ENCODE measurements around the gene KANSL2.
"Not testable (repeated sequence)": the region's sequence is repeated elsewhere in the genome, so short reads cannot be mapped to it uniquely, and the experiment has no call there.

The KANSL2 gene

GRCh38 chr12:48682927-48683326 is 889 bp upstream of the KANSL2 start:
- DNase-seq = no peak

- not testable (repeated sequence) for DNase-seq
Observed at GRCh38 chr12:48682533-48682905, 481 bp upstream of the KANSL2 start.

DNA sequence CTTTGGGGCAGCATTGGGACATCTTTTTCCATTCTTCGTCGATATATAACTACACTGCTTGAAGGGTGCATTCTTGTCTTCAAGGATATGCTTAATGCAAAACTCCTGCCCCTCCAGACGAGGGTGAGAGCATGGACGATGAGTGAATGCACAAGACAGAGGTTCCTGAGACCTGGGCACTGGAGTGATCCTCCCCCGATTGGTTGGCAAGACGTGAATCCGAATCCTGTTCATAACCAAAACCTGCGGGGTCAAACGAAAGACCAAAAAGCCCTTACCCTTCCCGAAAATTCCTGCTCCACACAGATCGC is 684 bp downstream of the KANSL2 start:
- no peak for DNase-seq

DNA sequence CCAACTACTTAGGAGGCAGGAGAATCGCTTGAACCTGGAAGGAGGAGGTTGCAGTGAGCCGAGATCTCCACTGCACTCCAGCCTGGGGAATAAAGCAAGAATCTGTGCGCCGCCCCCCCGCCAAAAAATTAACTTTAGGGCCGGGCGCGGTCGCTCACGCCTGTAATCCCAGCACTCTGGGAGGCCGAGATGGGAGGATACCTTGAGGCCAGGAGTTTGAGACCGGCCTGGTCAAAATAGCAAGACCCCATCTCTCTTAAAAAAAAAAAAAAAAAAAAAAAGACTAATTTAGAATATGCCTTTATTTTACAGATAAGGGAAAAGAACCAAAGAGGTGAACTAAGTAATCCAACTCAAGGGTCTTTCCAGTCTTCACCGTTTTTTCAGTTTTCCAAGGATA is 1.2 kb downstream of the KANSL2 start:
- DNase-seq = no peak

GRCh38 chr12:48678551-48679185 is 3.4 kb downstream of the KANSL2 start:
- DNase-seq = no peak

- DNase-seq = no peak
Observed at GRCh38 chr12:48671231-48671856, 10.7 kb downstream of the KANSL2 start.

DNA sequence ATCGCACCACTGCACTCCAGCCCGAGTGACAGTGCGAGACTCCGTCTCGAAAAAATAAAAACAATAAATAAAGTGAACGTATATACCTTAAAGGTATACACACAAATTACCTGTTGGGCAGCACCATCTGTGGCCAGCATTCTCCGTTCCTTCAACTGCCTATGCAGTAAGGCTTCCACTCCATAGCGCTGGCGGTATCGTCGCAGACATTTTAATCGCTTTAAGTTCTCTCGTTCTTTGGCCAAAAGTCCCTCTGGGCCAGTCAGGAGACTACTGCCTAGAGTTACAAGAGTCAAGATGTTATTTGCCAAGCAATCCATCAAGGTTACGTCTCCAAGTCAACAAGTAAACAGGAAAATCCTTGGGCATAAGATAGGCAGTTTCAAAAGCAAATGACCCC is 13.0 kb downstream of the KANSL2 start:
- no peak for DNase-seq

DNA sequence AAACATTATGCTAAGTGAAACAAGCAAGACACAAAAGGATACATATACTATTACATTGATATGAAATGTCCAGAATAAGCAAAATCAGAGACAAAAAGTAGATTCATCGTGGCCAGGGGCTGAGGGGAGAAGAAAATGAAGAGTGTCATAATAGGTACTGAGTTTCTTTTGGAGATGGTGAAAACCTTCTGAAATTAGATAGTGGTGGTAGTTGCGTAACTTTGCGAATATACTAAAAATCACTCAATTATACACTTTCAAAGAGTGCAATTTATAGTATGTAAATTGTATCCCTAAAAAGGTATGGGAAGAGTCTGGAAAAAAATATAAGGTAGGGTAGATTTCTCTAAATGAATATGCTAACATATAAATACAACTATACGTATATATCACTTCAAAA is 22.2 kb downstream of the KANSL2 start:
- no peak for DNase-seq

GRCh38 chr12:48651681-48652080 is 30.4 kb downstream of the KANSL2 start:
- DNase-seq = no peak

- DNase-seq = not testable (repeated sequence)
Observed at GRCh38 chr12:48645354-48645753, 36.7 kb downstream of the KANSL2 start.

DNA sequence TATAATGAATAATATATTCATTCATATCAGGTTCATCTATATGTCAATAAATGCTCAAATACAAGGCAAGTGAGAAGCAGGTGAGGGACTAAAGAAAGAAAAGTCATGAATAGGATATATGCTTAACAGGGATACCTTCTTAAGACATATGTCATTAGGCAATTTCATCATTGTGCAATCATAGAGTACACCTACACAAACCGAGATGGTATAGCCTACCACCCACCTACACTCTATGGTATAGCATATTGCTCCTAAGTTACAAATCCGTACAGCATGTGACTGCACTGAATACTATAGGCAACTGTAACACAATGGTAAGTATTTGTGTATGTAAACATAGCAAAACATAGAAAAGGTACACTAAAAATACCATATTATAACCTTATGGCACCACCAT is 39.0 kb downstream of the KANSL2 start:
- DNase-seq = no peak

- not testable (repeated sequence) for DNase-seq
Observed at GRCh38 chr12:48641752-48642555, 40.1 kb downstream of the KANSL2 start.

- DNase-seq = no peak
Observed at GRCh38 chr12:48640854-48641253, 41.2 kb downstream of the KANSL2 start.

- DNase-seq = no peak
Observed at GRCh38 chr12:48640428-48640827, 41.6 kb downstream of the KANSL2 start.

DNA sequence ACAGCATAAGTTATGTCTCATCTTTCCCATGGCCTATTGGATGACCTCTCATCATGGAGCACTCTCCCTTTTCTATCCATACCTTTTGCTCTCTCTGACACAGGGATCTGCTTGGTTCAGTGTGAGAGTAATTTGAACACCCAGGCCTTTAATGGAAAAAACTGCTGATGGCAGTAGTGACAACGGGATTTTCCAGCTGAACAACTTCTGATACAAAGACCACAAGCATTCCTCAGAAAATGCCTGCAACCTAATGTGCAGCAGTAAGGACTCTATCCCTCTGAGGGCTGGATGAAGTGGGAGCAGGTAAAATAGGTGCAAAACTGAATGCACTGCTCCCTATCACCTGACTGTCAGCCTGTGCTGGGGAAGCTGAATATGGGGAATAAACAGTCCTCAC is 51.0 kb downstream of the KANSL2 start:
- DNase-seq = no peak

DNA sequence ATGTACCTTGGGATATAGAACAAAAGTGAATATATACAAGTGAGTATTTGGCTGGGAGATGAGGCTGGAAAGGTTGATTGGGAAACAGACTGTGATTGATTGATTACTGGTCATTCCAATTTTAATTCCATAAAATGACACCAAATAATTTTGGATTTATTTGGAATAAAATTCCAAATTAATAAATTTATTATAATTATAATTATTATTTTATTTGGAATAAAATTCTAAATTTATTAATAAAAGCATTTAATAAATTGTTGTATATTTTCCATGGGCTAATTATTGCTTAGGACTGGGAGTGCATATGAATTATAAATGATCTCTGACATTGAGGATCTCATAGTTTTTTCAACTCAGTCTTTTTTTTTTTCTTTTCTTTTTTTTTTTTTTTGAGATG is 51.7 kb downstream of the KANSL2 start:
- DNase-seq = no peak

DNA sequence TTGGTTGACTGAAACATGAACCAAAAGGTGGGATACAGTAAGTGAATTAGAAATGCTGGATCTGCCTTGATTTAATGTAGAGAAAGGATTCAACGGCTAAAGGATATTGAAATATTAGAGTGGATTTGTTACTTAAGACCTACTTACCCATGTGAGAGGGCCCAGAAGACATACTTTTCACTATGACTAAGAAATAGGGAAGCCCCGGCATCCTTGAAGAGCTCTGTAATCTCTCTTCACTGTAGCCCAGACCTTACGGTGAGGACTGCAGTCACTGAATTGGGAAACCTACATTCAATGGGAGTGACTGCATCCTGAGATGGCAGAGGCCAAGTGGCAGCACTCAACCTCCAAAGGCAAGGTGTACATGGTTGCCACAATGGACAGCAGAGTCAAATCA is 52.5 kb downstream of the KANSL2 start:
- no peak for DNase-seq

GRCh38 chr12:48627556-48627955 is 54.5 kb downstream of the KANSL2 start:
- no peak for DNase-seq

DNA sequence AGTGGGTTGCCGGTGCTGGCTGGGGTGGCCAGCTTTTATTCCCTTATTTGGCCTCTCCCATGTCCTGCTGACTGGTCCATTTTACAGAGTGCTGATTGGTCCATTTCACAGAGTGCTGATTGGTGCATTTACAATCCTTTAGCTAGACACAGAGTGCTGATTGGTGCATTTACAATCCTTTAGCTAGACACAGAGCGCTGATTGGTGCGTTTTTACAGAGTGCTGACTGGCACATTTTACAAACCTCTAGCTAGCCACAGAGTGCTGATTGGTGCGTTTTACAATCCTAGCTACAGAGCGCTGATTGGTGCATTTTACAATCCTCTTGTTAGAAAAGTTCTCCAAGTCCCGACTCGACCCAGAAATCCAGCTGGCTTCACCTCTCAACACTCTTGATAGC is 59.0 kb downstream of the KANSL2 start:
- not testable (repeated sequence) for DNase-seq

- peak; percentile 53 to 63 for DNase-seq
Observed at GRCh38 chr12:48618541-48618940, 63.5 kb downstream of the KANSL2 start.

DNA sequence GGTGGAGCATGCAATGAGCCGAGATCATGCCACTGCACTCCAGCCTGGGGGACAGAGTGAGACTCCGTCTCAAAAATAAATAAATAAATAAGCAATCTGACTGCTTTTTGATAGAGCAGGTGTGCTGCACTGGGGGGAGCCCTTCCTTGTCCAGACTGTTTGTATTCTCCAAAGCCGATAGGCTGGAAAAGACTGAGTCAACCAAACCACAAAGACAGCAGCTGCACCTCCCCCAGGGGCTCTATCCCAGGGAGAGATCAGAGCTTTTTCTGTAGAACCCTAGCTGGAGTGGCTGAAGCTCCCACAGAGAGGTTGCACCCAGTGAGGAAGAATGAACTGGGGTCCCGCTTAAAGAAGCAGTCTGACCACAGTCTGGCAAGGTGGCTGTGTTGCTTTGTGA is 66.4 kb downstream of the KANSL2 start:
- DNase-seq = no peak

DNA sequence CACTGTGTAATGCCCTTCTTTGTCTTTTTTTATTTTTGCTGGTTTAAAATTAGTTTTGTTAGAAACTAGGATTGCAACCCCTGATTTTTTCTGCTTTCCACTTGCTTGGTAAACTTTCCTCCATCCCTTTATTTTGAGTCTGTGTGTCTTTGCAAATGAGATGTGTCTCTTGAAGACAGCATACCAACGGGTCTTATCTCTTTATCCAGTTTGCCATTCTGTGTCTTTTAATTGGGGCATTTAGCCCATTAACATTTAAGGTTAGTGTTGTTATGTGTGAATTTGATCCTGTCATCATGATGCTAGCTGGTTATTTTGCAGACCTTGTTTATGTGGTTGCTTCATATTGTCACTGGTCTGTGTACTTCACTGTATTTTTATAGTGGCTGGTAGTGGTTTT is 68.7 kb downstream of the KANSL2 start:
- no peak for DNase-seq

Data from NCI-H187 (cell line).